ENCODE measurements around the gene DYNLT2B.
"Not testable (repeated sequence)": the region's sequence is repeated elsewhere in the genome, so short reads cannot be mapped to it uniquely, and the experiment has no call there.

DYNLT2B gene

GRCh38 chr3:196317687-196318467, at the start of gene DYNLT2B:
DYNLT2B (minus strand) TSS chr3:196318240; CDS start chr3:196318152, 88 bp downstream.
- peak; percentile 85 for DNase-seq

GRCh38 chr3:196365736-196366135, 47.7 kb upstream of the DYNLT2B start:
- no peak for DNase-seq

GRCh38 chr3:196360586-196360985, 42.5 kb upstream of the DYNLT2B start:
- DNase-seq = no peak

GRCh38 chr3:196358540-196358939, 40.5 kb upstream of the DYNLT2B start:
- not testable (repeated sequence) for DNase-seq

- DNase-seq = peak; percentile 36
Measured at GRCh38 chr3:196357905-196358304, 39.9 kb upstream of the DYNLT2B start.

GRCh38 chr3:196356556-196356955, 38.5 kb upstream of the DYNLT2B start:
- DNase-seq = no peak

GRCh38 chr3:196355668-196356067, 37.6 kb upstream of the DYNLT2B start:
- DNase-seq = no peak

GRCh38 chr3:196354132-196354531, 36.1 kb upstream of the DYNLT2B start:
- DNase-seq = no peak

GRCh38 chr3:196351541-196351940, 33.5 kb upstream of the DYNLT2B start:
- DNase-seq = no peak

- no peak for DNase-seq
Measured at GRCh38 chr3:196350067-196350466, 32.0 kb upstream of the DYNLT2B start.

- DNase-seq = no peak
Measured at GRCh38 chr3:196348698-196349097, 30.7 kb upstream of the DYNLT2B start.

GRCh38 chr3:196344663-196345062, 26.6 kb upstream of the DYNLT2B start:
- DNase-seq = no peak

- DNase-seq = not testable (repeated sequence)
Measured at GRCh38 chr3:196343917-196344316, 25.9 kb upstream of the DYNLT2B start.

- no peak for DNase-seq
Measured at GRCh38 chr3:196341137-196341536, 23.1 kb upstream of the DYNLT2B start.

- no peak for DNase-seq
Measured at GRCh38 chr3:196340466-196340865, 22.4 kb upstream of the DYNLT2B start.

- peak; percentile 42 for DNase-seq
Measured at GRCh38 chr3:196339493-196340254, 21.6 kb upstream of the DYNLT2B start.

GRCh38 chr3:196339044-196339443, 21.0 kb upstream of the DYNLT2B start:
- no peak for DNase-seq

GRCh38 chr3:196336319-196337145, 18.5 kb upstream of the DYNLT2B start:
- DNase-seq = no peak

- no peak for DNase-seq
Measured at GRCh38 chr3:196335503-196335948, 17.5 kb upstream of the DYNLT2B start.

- DNase-seq = no peak
Measured at GRCh38 chr3:196334982-196335381, 16.9 kb upstream of the DYNLT2B start.

GRCh38 chr3:196332168-196332567, 14.1 kb upstream of the DYNLT2B start:
- DNase-seq = no peak

GRCh38 chr3:196327405-196327804, 9.4 kb upstream of the DYNLT2B start:
- DNase-seq = no peak

GRCh38 chr3:196326936-196327335, 8.9 kb upstream of the DYNLT2B start:
- DNase-seq = no peak

All from NK-92 treated with Interleukin-12 subunit alpha and Interleukin-12 subunit beta, amount 100 ng/mL, for 24 hours (cell line).